Parathyroid adenoma (tissue), 2 donors: ENCODE results near the gene USP7.

ENCODE experiments used
- H2AFZ ChIP-seq: fragments of 300-600 bp; sonication (generic); one replicate; pipeline ENCODE4 v1.7.0; 2017; ENCODE audit warnings: antibody characterized with exemption, mild to moderate bottlenecking
- H3K27ac ChIP-seq: fragments of 300-600 bp; sonication (generic); one replicate; pipeline ENCODE4 v1.7.0; 2017
- H3K27me3 ChIP-seq: fragments of 300-600 bp; sonication (generic); one replicate; pipeline ENCODE4 v1.7.0; 2017; ENCODE audit warnings: low read length; ENCODE audit not compliant: control insufficient read depth, insufficient read depth
- H3K36me3 ChIP-seq: fragments of 300-600 bp; sonication (generic); one replicate; pipeline ENCODE4 v1.7.0; 2017; ENCODE audit warnings: low read length; ENCODE audit not compliant: control insufficient read depth, insufficient read depth
- H3K4me1 ChIP-seq: fragments of 300-600 bp; sonication (generic); one replicate; pipeline ENCODE4 v1.7.0; 2017; ENCODE audit warnings: control low read depth
- H3K4me2 ChIP-seq: fragments of 300-600 bp; sonication (generic); one replicate; pipeline ENCODE4 v1.7.0; 2017; ENCODE audit warnings: low read length
- H3K4me3 ChIP-seq: fragments of 300-600 bp; sonication (generic); one replicate; pipeline ENCODE4 v1.7.0; 2017; ENCODE audit warnings: low read depth, low read length
- H3K79me2 ChIP-seq: fragments of 300-600 bp; sonication (generic); one replicate; pipeline ENCODE4 v1.7.0; 2017; ENCODE audit warnings: control low read depth
- H3K9ac ChIP-seq: fragments of 300-600 bp; sonication (generic); one replicate; pipeline ENCODE4 v1.7.0; 2017; ENCODE audit warnings: mild to moderate bottlenecking
- H3K9me3 ChIP-seq: fragments of 300-600 bp; sonication (generic); one replicate; pipeline ENCODE4 v1.7.0; 2017; ENCODE audit warnings: low read length; ENCODE audit not compliant: control insufficient read depth
- CTCF ChIP-seq: fragments of 300-600 bp; sonication (generic); IDR thresholded peaks from one replicate; pipeline ENCODE4 v1.7.0; 2017; ENCODE audit warnings: antibody characterized with exemption, mild to moderate bottlenecking
- donor health status: primary hyperparathyroidism.

Gene USP7

GRCh38 chr16:8958344-8959167 is 5.2 kb downstream of the USP7 start:
- H3K27ac ChIP-seq, result no peak overlapping the region

GRCh38 chr16:8957509-8958157 is 6.1 kb downstream of the USP7 start:
- Histone ChIP-seq H3K27ac (no peak overlapping the region), H3K36me3 (no peaks in the 10 kb centered on the region), H3K9me3 (no peaks in the 10 kb centered on the region), H3K79me2 (peaks cover 91% of the 10 kb centered on the region), H3K4me2 (no peak overlapping the region), H3K4me3 (no peak overlapping the region), H3K4me1 (peaks cover 37% of the 10 kb centered on the region), H3K27me3 (no peaks in the 10 kb centered on the region), H3K9ac (no peak overlapping the region), H2AFZ (no peak overlapping the region)
- no peak for TF ChIP-seq CTCF

More at GRCh38 chr16:8958344-8959167, 5.2 kb downstream of the USP7 start:
- TF ChIP-seq CTCF, result no peak
- no peaks in the 10 kb centered on the region for H3K27me3 ChIP-seq
- H3K9ac ChIP-seq, result no peak overlapping the region
- no peaks in the 10 kb centered on the region for H3K36me3 ChIP-seq
- no peaks in the 10 kb centered on the region for H3K9me3 ChIP-seq
- H2AFZ ChIP-seq, result no peak overlapping the region
- no peak overlapping the region for H3K4me3 ChIP-seq
- H3K4me2 ChIP-seq, result no peak overlapping the region
- H3K79me2 ChIP-seq, result peaks cover 85% of the 10 kb centered on the region
- peaks cover 37% of the 10 kb centered on the region for H3K4me1 ChIP-seq

GRCh38 chr16:8957063-8957397 is 6.7 kb downstream of the USP7 start:
- Histone ChIP-seq H3K27me3 (no peaks in the 10 kb centered on the region), H3K4me1 (peaks cover 35% of the 10 kb centered on the region), H2AFZ (no peak overlapping the region), H3K9ac (no peak overlapping the region), H3K79me2 (peaks cover 91% of the 10 kb centered on the region), H3K9me3 (no peaks in the 10 kb centered on the region), H3K36me3 (no peaks in the 10 kb centered on the region), H3K4me2 (no peak overlapping the region), H3K27ac (no peak overlapping the region), H3K4me3 (no peak overlapping the region)
- TF ChIP-seq CTCF, result no peak

- no peaks in the 10 kb centered on the region for H3K27me3 ChIP-seq
- no peak overlapping the region for H3K4me3 ChIP-seq
- no peak overlapping the region for H3K4me2 ChIP-seq
- H3K79me2 ChIP-seq, result peaks cover 91% of the 10 kb centered on the region
- no peak overlapping the region for H3K9ac ChIP-seq
- H3K27ac ChIP-seq, result no peak overlapping the region
- no peaks in the 10 kb centered on the region for H3K9me3 ChIP-seq
- no peaks in the 10 kb centered on the region for H3K36me3 ChIP-seq
- peaks cover 33% of the 10 kb centered on the region for H3K4me1 ChIP-seq
- TF ChIP-seq CTCF, result no peak
- no peak overlapping the region for H2AFZ ChIP-seq
Observed at GRCh38 chr16:8956265-8957062, 7.2 kb downstream of the USP7 start.
